Mesenchymal stem cell (in vitro differentiated cells and primary cell): ENCODE data around the gene SLC1A3.

Experiments
- DNase-seq: peaks from one replicate; pipeline ENCODE4 v3.0.0-alpha.2; 2013
- H2AFZ ChIP-seq: one replicate; pipeline ENCODE4 v1.6.1; 2013; ENCODE audit warnings: low read depth, mild to moderate bottlenecking, control low read depth, inconsistent platforms, low read length, moderate library complexity
- H2AK5ac ChIP-seq: 2 replicates; pipeline ENCODE4 v1.6.1; 2013; ENCODE audit warnings: low read length, moderate library complexity, mild to moderate bottlenecking, inconsistent platforms; ENCODE audit not compliant: severe bottlenecking
- H2BK120ac ChIP-seq: one replicate; pipeline ENCODE4 v1.6.1; 2013; ENCODE audit warnings: low read depth, mild to moderate bottlenecking, inconsistent platforms, low read length, moderate library complexity
- H2BK12ac ChIP-seq, 2 experiments: one replicate each; pipeline ENCODE4 v1.6.1; 2013; ENCODE audit warnings: inconsistent platforms in 2 of 2, low read length in 2 of 2, mild to moderate bottlenecking in 2 of 2, moderate library complexity in 2 of 2, control low read depth in 1 of 2
- H2BK15ac ChIP-seq: one replicate; pipeline ENCODE4 v1.6.1; 2013; ENCODE audit warnings: mild to moderate bottlenecking, low read depth, inconsistent platforms; ENCODE audit not compliant: poor library complexity, severe bottlenecking
- H2BK5ac ChIP-seq: 2 replicates; pipeline ENCODE4 v1.6.1; 2013; ENCODE audit warnings: low read depth, mild to moderate bottlenecking, low read length, control low read depth, inconsistent platforms; ENCODE audit not compliant: poor library complexity, severe bottlenecking
- H3K14ac ChIP-seq, 2 experiments: one replicate each; pipeline ENCODE4 v1.6.1; 2013; ENCODE audit warnings: inconsistent platforms in 2 of 2, low read length in 2 of 2, control low read depth in 1 of 2, mild to moderate bottlenecking in 1 of 2, moderate library complexity in 1 of 2
- H3K18ac ChIP-seq, 2 experiments: one replicate each; pipeline ENCODE4 v1.6.1; 2013; ENCODE audit warnings: inconsistent platforms in 2 of 2, low read length in 2 of 2, control low read depth in 1 of 2, low read depth in 1 of 2, mild to moderate bottlenecking in 1 of 2
- H3K23ac ChIP-seq, 2 experiments: one replicate each; pipeline ENCODE4 v1.6.1; 2013; ENCODE audit warnings: inconsistent platforms in 2 of 2, low read length in 2 of 2, mild to moderate bottlenecking in 2 of 2, moderate library complexity in 2 of 2, control low read depth in 1 of 2
- H3K27ac ChIP-seq: 2 replicates; pipeline ENCODE4 v1.5.1; 2013; ENCODE audit warnings: mild to moderate bottlenecking, moderate library complexity, low read length, control low read depth, inconsistent platforms; ENCODE audit not compliant: poor library complexity, severe bottlenecking
- H3K27me3 ChIP-seq, 2 experiments: 2 replicates each; pipeline versions ENCODE4 v1.6.1 to v1.7.0; 2013; ENCODE audit warnings: low read length in 2 of 2, mild to moderate bottlenecking in 2 of 2, moderate library complexity in 2 of 2, control low read depth in 1 of 2, inconsistent platforms in 1 of 2; ENCODE audit not compliant: control insufficient read depth in 1 of 2, insufficient read depth in 1 of 2
- H3K36me3 ChIP-seq, 2 experiments: 2 replicates each; pipeline versions ENCODE4 v1.6.1 to v1.7.0; 2013; ENCODE audit warnings: low read length in 2 of 2, control low read depth in 1 of 2, inconsistent platforms in 1 of 2, low read depth in 1 of 2, mild to moderate bottlenecking in 1 of 2; ENCODE audit not compliant: insufficient read depth in 2 of 2, control insufficient read depth in 1 of 2
- H3K4ac ChIP-seq, 2 experiments: one replicate each; pipeline ENCODE4 v1.6.1; 2013; ENCODE audit warnings: inconsistent platforms in 2 of 2, low read length in 2 of 2, mild to moderate bottlenecking in 2 of 2, moderate library complexity in 2 of 2, control low read depth in 1 of 2, low read depth in 1 of 2
- H3K4me1 ChIP-seq: 2 replicates; pipeline ENCODE4 v1.6.1; 2013; ENCODE audit warnings: low read depth, low read length, control low read depth; ENCODE audit not compliant: control insufficient read depth, insufficient read depth
- H3K4me2 ChIP-seq: 2 replicates; pipeline ENCODE4 v1.6.1; 2013; ENCODE audit warnings: low read length, mild to moderate bottlenecking, inconsistent platforms; ENCODE audit not compliant: poor library complexity, severe bottlenecking
- H3K4me3 ChIP-seq, 2 experiments: 2 replicates each; pipeline versions ENCODE4 v1.5.1 to v1.7.0; 2013; ENCODE audit warnings: low read length in 2 of 2, mild to moderate bottlenecking in 2 of 2, control low read depth in 1 of 2, low read depth in 1 of 2; ENCODE audit not compliant: insufficient read depth in 1 of 2
- H3K79me1 ChIP-seq: replicated peaks from 2 replicates; pipeline ENCODE4 v1.6.1; 2013; ENCODE audit warnings: mild to moderate bottlenecking, control low read depth, low read length, inconsistent platforms; ENCODE audit not compliant: poor library complexity, severe bottlenecking
- H3K9ac ChIP-seq: 2 replicates; pipeline ENCODE4 v1.7.0; 2013; ENCODE audit warnings: mild to moderate bottlenecking, low read length, moderate library complexity
- H3K9me3 ChIP-seq: 2 replicates; pipeline ENCODE4 v1.7.0; 2013; ENCODE audit warnings: mild to moderate bottlenecking, low read length; ENCODE audit not compliant: control insufficient read depth
- H4K8ac ChIP-seq: one replicate; pipeline ENCODE4 v1.6.1; 2013; ENCODE audit warnings: inconsistent platforms, mild to moderate bottlenecking, low read length, moderate library complexity
- H4K91ac ChIP-seq: one replicate; pipeline ENCODE4 v1.6.1; 2013; ENCODE audit warnings: mild to moderate bottlenecking, low read length, inconsistent platforms
- WGBS: methylation state at CpG from one replicate; pipeline ENCODE4 v1.1.7; 2013; ENCODE audit warnings: mixed read lengths; 5-methylcytosine and 5-hydroxymethylcytosine counted together

SLC1A3 gene

DNA sequence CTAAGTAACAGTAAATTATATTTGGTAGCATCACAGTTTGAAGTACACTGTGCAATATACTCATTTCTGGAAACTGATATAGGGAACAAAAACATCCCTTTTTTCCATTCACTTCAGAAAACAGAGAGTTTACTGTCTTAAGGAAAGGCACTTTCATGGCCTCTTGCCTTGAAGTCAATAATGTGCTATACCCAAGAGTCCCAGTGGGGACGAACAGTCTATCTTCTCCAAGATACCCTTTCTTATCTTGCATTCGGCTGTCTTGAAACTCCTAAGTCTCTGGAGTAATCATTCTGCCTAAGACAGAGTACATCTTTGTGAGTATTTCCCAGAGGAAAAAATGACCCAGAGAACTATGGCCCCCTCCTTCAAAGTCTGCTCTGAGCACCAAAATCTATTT is 107.1 kb downstream of the SLC1A3 start:
- Histone ChIP-seq H3K4me1 (no peaks in the 10 kb centered on the region), H2AK5ac (no peak overlapping the region), H3K36me3 (no peaks in the 10 kb centered on the region), H3K9me3 (peaks cover 3% of the 10 kb centered on the region), H3K9ac (no peak overlapping the region), H2BK5ac (no peak overlapping the region), H2AFZ (no peak overlapping the region), H3K4me3 (no peak overlapping the region), H2BK120ac (no peak overlapping the region), H2BK15ac (no peak overlapping the region), H3K27me3 (peaks cover 5 to 26% of the 10 kb centered on the region in 2 experiments), H4K91ac (no peak overlapping the region), H3K27ac (no peak overlapping the region), H3K14ac (no peak overlapping the region), H3K18ac (no peak overlapping the region), H3K23ac (no peak overlapping the region), H3K4me2 (no peak overlapping the region), H4K8ac (no peak overlapping the region), H2BK12ac (no peak overlapping the region), H3K4ac (no peak overlapping the region), H3K79me1 (no peaks in the 10 kb centered on the region)
- DNase-seq = no peak
- WGBS = 45% methylated on average over 2 of the region's 2 CpGs

GRCh38 chr5:36717131-36717695 is 110.8 kb downstream of the SLC1A3 start:
- no peak overlapping the region for H3K27ac ChIP-seq
- H3K4ac ChIP-seq = no peak overlapping the region
- no peak overlapping the region for H3K14ac ChIP-seq
- WGBS = 87% methylated on average over 4 of the region's 4 CpGs
- H2BK15ac ChIP-seq = no peak overlapping the region
- DNase-seq = no peak
- H3K27me3 ChIP-seq = peaks cover 5 to 48% of the 10 kb centered on the region in 2 experiments
- no peaks in the 10 kb centered on the region for H3K4me1 ChIP-seq
- H4K91ac ChIP-seq = no peak overlapping the region
- no peak overlapping the region for H2AFZ ChIP-seq
- H3K4me3 ChIP-seq = no peak overlapping the region
- no peaks in the 10 kb centered on the region for H3K79me1 ChIP-seq
- no peak overlapping the region for H2BK12ac ChIP-seq
- no peak overlapping the region for H3K9ac ChIP-seq
- H3K4me2 ChIP-seq = no peak overlapping the region
- H2AK5ac ChIP-seq = no peak overlapping the region
- H3K23ac ChIP-seq = no peak overlapping the region
- H4K8ac ChIP-seq = no peak overlapping the region
- H3K18ac ChIP-seq = no peak overlapping the region
- H3K9me3 ChIP-seq = no peaks in the 10 kb centered on the region
- H2BK120ac ChIP-seq = no peak overlapping the region
- H2BK5ac ChIP-seq = no peak overlapping the region
- no peaks in the 10 kb centered on the region for H3K36me3 ChIP-seq

DNA sequence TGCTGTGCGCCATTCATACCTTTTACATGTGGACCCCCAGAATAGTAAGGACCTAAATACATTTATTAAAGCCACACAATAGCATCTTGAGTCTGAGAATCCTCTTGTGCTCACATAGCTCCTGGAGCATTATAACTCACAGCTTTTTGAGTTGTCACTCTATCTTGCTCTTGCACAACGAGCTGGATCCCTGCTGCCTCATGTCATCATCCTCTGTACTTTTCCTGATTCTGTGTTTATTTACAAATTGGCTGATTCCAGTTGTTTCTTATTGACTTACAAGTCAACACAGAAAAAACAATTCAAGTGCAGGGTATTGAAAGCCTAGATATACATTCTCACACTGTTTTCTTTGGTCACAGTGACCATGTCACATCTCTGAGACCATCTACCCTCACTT is 112.9 kb downstream of the SLC1A3 start:
- no peak overlapping the region for H4K8ac ChIP-seq
- no peak overlapping the region for H3K27ac ChIP-seq
- no peaks in the 10 kb centered on the region for H3K9me3 ChIP-seq
- no peak overlapping the region for H3K23ac ChIP-seq
- H2BK12ac ChIP-seq = no peak overlapping the region
- H3K18ac ChIP-seq = no peak overlapping the region
- no peak overlapping the region for H3K4me2 ChIP-seq
- DNase-seq = no peak
- H2BK120ac ChIP-seq = no peak overlapping the region
- no peak overlapping the region for H3K4ac ChIP-seq
- H2AK5ac ChIP-seq = no peak overlapping the region
- H3K9ac ChIP-seq = no peak overlapping the region
- H3K14ac ChIP-seq = no peak overlapping the region
- H2BK5ac ChIP-seq = no peak overlapping the region
- no peak overlapping the region for H3K4me3 ChIP-seq
- H3K36me3 ChIP-seq = no peaks in the 10 kb centered on the region
- 62% methylated on average over 2 of the region's 2 CpGs for WGBS
- H3K4me1 ChIP-seq = no peaks in the 10 kb centered on the region
- H3K79me1 ChIP-seq = no peaks in the 10 kb centered on the region
- H2AFZ ChIP-seq = no peak overlapping the region
- H3K27me3 ChIP-seq = peaks cover 0 to 39% of the 10 kb centered on the region in 2 experiments
- no peak overlapping the region for H2BK15ac ChIP-seq
- no peak overlapping the region for H4K91ac ChIP-seq

DNA sequence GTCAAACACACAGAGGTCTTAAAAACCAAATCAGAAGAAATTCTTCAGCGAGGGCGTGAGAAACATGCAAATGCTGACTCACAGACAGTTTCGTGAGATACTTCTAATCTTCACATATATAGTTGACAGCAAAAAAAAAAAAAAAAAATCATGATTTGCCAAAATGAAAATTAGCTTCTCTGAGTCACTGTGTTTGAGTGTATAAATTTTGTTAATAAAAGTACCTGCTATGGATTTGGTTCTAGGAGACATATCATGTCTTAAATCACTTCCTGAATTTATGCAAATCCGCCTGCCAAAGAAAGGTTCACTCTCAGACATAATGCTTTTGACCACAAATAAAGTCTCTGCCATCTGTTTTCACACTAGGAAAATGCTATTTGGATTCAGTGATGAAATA is 114.3 kb downstream of the SLC1A3 start:
- WGBS = 76% methylated on average over 2 of the region's 4 CpGs
- no peak overlapping the region for H3K9ac ChIP-seq
- no peak overlapping the region for H3K4me2 ChIP-seq
- H3K4ac ChIP-seq = no peak overlapping the region
- H2AFZ ChIP-seq = no peak overlapping the region
- H3K9me3 ChIP-seq = no peaks in the 10 kb centered on the region
- H3K18ac ChIP-seq = no peak overlapping the region
- no peak for DNase-seq
- no peak overlapping the region for H3K4me3 ChIP-seq
- no peak overlapping the region for H2BK5ac ChIP-seq
- no peak overlapping the region for H2BK120ac ChIP-seq
- H4K91ac ChIP-seq = no peak overlapping the region
- no peak overlapping the region for H3K14ac ChIP-seq
- H3K4me1 ChIP-seq = no peaks in the 10 kb centered on the region
- H3K36me3 ChIP-seq = no peaks in the 10 kb centered on the region
- H3K27ac ChIP-seq = no peak overlapping the region
- no peak overlapping the region for H3K23ac ChIP-seq
- no peak overlapping the region for H2AK5ac ChIP-seq
- H2BK12ac ChIP-seq = no peak overlapping the region
- H4K8ac ChIP-seq = no peak overlapping the region
- no peak overlapping the region for H2BK15ac ChIP-seq
- no peaks in the 10 kb centered on the region for H3K79me1 ChIP-seq
- peaks cover 5 to 39% of the 10 kb centered on the region in 2 experiments for H3K27me3 ChIP-seq
